ENCODE measurements around the gene SMIM11.
"Not testable (repeated sequence)": the region's sequence is repeated elsewhere in the genome, so short reads cannot be mapped to it uniquely, and the experiment has no call there.

The SMIM11 gene

GRCh38 chr21:34357889-34358288 lies 17.4 kb upstream of the SMIM11 start:
- no peak for DNase-seq

GRCh38 chr21:34358866-34359265 lies 16.4 kb upstream of the SMIM11 start:
- no peak for DNase-seq

- DNase-seq = no peak
Measured at GRCh38 chr21:34360488-34361241, 14.6 kb upstream of the SMIM11 start.

GRCh38 chr21:34362136-34362444 lies 13.2 kb upstream of the SMIM11 start:
- no peak for DNase-seq

- DNase-seq = no peak
Measured at GRCh38 chr21:34362670-34363069, 12.6 kb upstream of the SMIM11 start.

GRCh38 chr21:34363733-34364132 lies 11.6 kb upstream of the SMIM11 start, which contains the start of gene KCNE2:
KCNE2 (plus strand) TSS chr21:34364006; CDS start chr21:34370479, 6,473 bp downstream.
- DNase-seq = no peak

GRCh38 chr21:34364921-34365320 lies 10.4 kb upstream of the SMIM11 start:
- no peak for DNase-seq

GRCh38 chr21:34365809-34366208 lies 9.5 kb upstream of the SMIM11 start:
- DNase-seq = no peak

- DNase-seq = peak; percentile 29 to 47
Measured at GRCh38 chr21:34367320-34367935, 7.9 kb upstream of the SMIM11 start.

- no peak for DNase-seq
Measured at GRCh38 chr21:34369741-34370140, 5.6 kb upstream of the SMIM11 start.

GRCh38 chr21:34372321-34372720 lies 3.0 kb upstream of the SMIM11 start:
- no peak for DNase-seq

GRCh38 chr21:34374462-34374861 lies 845 bp upstream of the SMIM11 start:
- not testable (repeated sequence) for DNase-seq

GRCh38 chr21:34375619-34375972 lies 289 bp downstream of the SMIM11 start:
- not testable (repeated sequence) for DNase-seq

GRCh38 chr21:34383138-34383537 lies 7.8 kb downstream of the SMIM11 start:
- DNase-seq = not testable (repeated sequence)

- DNase-seq = not testable (repeated sequence)
Measured at GRCh38 chr21:34383724-34384415, 8.6 kb downstream of the SMIM11 start.

GRCh38 chr21:34400522-34400921 lies 25.2 kb downstream of the SMIM11 start:
- DNase-seq = not testable (repeated sequence)

- not testable (repeated sequence) for DNase-seq
Measured at GRCh38 chr21:34404742-34405141, 29.4 kb downstream of the SMIM11 start.

GRCh38 chr21:34405686-34406085 lies 30.4 kb downstream of the SMIM11 start:
- not testable (repeated sequence) for DNase-seq

- DNase-seq = not testable (repeated sequence)
Measured at GRCh38 chr21:34406102-34406501, 30.8 kb downstream of the SMIM11 start.

GRCh38 chr21:34406676-34407075 lies 31.4 kb downstream of the SMIM11 start:
- DNase-seq = not testable (repeated sequence)

GRCh38 chr21:34407294-34407693 lies 32.0 kb downstream of the SMIM11 start:
- not testable (repeated sequence) for DNase-seq

GRCh38 chr21:34417448-34418077 lies 42.3 kb downstream of the SMIM11 start:
- DNase-seq = not testable (repeated sequence)

GRCh38 chr21:34423805-34424204 lies 48.5 kb downstream of the SMIM11 start, which contains the start of gene SMIM34:
SMIM34 (minus strand) TSS chr21:34423951; CDS start chr21:34423839, 112 bp downstream.
- DNase-seq = not testable (repeated sequence)

Measured in CD4-positive, alpha-beta T cell treated with Interleukin-1 beta for 1 hour (primary cell).